Right forelimb (tissue), 1 donor: Measurements from ENCODE around the gene NFATC2IP.
"Not testable (repeated sequence)": the region's sequence is repeated elsewhere in the genome, so short reads cannot be mapped to it uniquely, and the experiment has no call there.

Experiments used
- DNase-seq: peaks from one replicate; pipeline ENCODE4 v3.0.0-alpha.2; 2018

NFATC2IP gene

DNA sequence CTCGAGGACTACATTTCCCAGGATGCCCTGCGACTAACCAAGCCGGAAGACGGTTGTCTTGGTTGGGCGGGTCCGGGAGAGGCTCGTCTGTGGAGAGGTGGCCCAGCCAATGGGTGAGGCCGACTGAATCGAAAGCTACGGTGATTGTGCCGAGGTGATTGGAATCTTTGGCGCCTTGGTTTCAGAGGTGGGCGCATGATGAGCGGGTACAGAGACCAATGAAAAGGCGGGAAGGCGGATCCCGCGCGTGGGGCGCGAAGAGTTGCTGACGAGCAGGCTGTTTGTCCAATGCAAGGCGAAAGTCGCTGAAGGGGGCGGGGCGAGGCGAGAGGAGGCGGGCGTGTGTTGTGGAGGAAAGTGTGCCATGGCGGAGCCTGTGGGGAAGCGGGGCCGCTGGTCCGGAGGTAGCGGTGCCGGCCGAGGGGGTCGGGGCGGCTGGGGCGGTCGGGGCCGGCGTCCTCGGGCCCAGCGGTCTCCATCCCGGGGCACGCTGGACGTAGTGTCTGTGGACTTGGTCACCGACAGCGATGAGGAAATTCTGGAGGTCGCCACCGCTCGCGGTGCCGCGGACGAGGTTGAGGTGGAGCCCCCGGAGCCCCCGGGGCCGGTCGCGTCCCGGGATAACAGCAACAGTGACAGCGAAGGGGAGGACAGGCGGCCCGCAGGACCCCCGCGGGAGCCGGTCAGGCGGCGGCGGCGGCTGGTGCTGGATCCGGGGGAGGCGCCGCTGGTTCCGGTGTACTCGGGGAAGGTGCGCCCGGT is at the start of gene NFATC2IP:
TSS of gene NFATC2IP (plus strand) at position 290 of the 762 bp plus-strand sequence. CDS start at position 365, 75 bp downstream.
- DNase-seq: peak; percentile 100

DNA sequence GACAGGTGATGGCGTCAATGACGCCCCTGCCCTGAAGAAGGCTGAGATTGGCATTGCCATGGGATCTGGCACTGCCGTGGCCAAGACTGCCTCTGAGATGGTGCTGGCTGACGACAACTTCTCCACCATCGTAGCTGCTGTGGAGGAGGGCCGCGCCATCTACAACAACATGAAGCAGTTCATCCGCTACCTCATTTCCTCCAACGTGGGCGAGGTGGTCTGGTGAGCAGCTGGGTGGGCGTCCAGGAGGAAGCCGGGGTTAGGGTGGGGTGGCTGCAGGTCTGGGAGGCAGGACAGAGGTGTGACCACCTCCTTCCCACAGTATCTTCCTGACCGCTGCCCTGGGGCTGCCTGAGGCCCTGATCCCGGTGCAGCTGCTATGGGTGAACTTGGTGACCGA is 48.9 kb upstream of the NFATC2IP start:
- no peak for DNase-seq

DNA sequence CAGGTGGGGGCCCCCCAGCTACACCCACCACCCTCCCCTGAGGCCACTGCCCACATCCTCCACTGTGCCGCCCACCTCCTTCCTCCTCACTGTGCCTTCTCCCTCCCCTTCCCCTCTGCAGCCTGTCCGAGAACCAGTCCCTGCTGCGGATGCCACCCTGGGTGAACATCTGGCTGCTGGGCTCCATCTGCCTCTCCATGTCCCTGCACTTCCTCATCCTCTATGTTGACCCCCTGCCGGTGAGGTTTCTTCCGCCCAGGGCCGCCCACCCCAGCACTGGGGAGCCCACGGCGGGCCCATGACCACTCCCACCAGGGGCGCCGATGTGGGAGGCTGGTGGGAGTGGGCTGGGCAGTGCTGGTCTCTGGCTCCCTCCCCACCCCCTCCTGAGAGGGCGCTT is 47.8 kb upstream of the NFATC2IP start:
- DNase-seq: no peak

DNA sequence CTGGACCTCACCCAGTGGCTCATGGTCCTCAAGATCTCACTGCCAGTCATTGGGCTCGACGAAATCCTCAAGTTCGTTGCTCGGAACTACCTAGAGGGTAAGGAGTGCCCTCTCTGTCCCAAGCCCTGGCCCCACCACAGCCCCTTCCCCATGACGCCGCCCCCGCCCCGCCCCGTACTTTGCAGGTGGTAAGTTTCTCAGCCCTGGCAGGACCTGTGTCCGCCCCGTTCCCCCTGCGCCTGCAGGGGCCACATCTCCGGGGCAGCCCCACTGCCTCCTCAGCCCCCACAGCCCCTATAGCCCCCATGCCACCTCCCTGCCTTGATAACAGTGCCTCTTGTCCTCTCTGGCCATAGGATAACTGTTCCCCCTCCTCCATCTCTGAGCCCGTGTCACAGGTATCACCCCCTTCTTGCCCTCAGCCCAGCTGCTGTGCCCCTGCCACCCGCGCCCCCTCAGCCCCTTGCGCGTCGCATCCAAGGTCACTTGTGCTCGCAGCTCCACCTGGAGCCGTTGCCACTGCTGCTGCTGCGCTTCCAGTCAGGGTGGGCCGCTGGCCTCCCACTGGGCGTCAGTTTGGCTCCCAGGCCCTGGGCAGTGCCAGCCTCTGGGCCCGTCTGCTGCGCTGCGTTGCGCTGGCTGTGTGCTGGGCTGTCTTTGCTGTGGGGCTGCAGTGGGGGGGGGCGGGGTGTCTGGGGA is 47.2 kb upstream of the NFATC2IP start:
- DNase-seq: no peak

DNA sequence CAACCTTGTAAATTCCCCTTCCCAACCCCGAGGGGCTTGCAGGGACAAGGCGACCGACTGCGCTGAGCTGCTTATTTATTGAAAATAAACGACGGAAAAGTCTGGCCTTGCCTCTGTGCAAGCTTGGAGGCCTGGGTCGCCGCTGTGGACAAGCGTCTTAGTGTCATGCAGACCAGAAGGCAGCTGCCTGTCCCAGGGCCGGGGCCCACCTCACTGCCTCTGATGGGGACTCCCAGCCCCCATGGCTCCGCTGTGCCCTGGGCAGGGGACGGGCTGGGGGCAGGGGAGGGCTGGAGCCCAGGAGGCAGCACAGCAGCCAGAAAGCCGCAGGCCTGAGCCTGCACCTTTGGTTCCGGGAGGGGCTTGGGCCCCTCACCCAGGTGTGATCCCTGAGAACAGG is 46.4 kb upstream of the NFATC2IP start:
- DNase-seq: no peak

DNA sequence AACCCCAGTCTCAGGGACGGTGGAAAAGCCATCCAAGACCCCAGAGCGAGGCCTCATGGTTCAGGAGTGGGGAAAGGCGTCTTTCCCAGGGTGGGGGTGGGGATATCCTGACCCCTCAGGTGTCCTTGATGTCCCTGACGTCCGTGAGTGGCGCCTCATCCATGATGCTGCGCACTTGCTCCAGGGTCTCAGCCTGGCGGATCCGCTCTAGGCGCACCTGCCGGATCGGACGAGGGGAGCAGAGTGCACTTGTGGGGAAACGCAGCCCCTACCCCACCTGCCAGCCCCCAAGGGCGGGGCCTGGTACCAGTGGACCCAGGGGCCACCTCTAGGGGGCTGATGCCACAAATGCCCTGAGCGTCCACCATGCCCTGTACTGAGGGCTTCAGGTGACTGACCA is 45.9 kb upstream of the NFATC2IP start:
- DNase-seq: no peak

DNA sequence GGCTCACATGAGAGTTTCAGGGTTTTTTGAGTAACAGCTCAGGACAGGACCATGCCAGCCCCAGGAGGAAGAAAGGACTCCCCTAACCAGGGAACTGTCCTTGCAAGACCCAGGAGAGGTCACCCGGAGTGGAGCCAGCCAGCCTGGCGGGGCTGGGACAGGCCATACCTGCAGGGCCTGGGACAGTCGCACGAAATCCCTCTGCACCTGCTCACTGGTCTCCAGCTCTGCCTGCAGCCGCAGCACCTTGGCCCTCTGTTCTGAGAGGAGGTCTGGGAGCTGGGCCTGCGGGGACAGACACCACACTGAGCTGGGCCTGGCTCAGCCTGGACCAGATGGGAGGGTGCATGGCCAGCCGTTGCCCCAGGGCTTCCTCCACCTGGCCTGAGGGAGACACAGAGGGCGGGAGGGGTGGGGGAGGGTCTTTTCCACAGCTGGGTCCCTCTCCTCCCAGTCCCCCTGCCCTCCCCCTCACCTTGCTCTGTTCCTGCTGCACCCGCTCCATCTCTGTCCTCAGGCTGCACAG is 45.4 kb upstream of the NFATC2IP start:
- no peak for DNase-seq

DNA sequence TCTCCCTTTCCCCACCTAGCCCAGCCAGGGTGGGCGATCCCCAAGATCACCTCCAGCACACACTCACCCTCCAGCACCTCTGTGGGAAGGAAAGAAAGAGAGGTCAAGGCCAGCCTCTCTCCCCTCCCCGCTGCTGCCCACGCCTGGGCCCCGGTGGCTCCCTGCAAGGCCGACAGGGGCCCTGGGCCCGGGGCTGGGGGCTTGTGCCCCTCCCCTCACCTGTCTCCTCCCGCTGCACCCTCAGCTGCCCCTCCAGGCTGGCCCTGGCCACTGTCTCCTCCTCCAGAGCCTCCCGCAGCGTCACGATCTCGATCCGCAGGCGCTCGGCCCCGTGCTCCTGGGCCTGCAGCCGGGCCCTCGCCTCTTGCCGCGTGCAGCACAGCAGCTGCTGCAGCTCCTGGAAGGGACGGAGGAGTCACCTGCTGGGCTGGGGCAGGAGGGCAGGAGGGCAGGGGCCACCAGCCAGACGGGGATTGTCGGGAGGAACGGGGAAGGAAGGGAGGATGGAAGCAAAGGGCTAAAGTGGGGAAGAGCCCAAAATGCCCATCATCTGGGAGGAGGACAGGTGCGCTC is 44.9 kb upstream of the NFATC2IP start:
- DNase-seq: no peak

DNA sequence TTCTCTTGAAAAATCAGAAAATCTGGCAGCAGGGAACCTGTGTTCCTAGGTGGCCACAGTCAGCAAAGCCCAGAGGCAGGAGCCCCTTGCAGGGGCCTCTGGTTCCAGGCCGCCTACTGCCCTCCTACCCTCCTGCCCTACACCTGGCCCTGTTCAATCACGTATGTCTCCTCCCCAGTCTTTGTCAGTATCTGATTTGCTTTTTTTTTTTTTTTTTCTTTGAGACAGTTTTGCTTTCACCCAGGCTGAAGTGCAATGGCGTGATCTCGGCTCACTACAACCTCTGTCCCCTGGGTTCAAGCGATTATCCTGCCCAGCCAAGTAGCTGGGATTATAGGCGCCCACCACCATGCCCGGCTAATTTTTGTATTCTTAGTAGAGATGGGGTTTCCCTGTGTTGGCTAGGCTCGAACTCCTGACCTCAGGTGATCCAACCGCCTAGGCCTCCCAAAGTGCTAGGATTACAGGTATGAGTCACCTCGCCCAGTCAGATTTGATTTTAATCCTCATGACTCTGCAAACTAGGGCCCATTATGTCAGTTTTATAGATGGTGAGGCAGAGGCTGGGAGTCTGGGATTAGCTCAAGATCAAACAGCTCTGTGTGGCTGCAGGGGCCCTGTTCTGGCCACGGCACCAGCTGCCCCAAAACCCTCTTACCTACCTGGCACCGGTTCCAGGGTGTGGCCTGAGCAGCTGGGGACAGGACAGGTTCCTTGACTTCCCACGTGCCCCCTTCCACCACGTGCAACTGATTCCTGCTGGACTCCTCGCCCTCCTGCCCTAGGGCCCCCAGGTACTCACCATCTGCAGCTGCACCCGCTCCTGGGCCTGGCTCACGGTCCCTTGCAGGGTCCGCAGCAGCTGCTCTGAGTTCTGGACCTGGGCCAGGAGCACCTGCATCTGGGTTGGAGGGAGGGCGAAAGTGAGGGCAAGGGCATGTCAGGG is 40.4 kb upstream of the NFATC2IP start:
- no peak for DNase-seq

DNA sequence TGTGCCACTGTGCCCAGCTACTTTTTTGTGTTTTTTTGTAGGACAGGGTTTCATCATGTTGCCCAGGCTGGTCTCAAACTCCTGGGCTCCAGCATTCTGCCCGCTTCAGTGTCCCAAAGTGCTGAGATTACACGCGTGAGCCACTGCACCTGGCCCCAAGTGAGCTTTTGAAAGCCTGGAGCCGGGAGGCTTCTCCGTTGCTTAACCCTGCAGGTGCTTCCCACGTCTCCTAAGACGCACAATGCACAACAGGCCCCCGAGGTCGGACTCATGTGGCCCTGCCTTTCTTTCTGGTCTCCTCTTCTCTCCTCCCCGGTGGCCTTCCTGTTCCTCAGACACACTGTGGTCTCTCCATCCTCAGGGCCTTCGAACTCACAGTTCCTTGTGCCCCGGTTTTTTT is 38.2 kb upstream of the NFATC2IP start:
- no peak for DNase-seq

DNA sequence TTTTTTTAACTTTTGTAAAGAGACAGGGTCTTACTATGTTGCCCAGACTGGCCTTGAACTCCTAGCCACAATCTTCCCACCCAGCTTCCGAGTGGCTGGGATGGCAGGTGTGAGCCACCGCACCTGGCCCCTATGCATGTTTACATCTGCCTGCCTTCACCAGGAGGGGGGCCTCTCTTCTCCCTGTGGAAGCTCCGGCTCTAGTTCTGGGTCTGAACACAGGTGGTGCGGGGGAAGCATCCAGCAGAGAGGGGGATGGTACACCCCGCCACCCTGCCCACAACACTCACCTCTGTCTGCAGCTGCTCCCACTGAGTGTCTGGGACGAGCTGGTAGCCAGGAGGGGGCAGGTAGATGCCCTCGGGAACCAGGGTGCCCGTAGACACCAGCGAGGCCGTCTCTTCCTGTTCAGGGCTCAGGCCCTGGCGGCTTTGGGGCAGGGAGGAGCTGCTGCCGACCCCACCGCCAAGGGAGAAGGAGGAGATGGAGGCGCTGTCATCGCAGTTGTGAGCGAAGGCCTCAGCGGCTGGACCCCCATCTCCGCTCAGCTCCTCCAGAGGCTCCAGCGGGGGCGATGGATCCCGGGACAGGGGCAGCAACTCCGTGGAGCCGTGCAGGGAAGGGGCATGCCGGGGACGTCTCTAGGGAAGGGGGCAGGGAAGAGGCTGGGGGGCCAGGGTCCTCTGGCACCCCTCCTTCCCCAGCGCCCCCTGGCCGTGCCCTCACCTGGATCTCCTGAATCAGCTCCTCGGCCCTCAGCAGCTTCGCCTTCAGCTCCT is 36.6 kb upstream of the NFATC2IP start:
- DNase-seq: no peak

DNA sequence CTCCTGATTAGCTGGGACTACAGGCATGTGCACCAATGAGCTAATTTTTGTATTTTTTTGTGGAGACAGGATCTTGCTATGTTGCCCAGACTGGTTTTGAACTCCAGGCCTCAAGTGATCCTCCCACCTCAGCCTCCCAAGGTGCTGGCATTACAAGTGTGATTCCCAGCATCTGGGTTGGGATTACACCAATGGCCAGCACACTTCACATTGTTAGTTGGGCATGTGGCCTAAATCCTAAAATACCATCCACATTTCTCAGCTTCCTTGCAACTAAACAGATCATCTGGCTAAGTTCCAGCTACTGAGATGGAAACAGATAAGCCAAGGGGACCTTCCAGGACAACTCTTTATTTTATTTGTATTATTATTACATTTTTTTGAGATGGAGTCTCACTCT is 35.6 kb upstream of the NFATC2IP start:
- no peak for DNase-seq

DNA sequence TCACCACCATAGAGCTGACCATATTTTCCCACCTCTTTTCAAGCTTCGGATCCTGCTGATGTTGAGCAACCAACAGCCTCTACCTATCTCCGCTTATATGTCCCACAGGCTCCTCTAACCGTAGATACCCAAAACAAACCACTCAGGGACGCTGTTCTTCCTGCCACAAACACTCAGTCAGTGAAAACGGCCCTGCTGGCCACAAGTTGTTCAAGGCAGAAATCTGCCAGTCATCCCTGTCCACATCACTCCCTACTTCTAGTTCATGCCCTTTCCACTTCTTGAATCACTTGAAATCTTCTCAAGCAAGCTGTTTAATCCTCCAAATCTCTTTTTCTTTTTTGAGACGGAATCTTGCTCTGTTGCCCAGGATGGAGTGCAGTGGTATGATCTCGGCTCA is 33.6 kb upstream of the NFATC2IP start:
- no peak for DNase-seq

DNA sequence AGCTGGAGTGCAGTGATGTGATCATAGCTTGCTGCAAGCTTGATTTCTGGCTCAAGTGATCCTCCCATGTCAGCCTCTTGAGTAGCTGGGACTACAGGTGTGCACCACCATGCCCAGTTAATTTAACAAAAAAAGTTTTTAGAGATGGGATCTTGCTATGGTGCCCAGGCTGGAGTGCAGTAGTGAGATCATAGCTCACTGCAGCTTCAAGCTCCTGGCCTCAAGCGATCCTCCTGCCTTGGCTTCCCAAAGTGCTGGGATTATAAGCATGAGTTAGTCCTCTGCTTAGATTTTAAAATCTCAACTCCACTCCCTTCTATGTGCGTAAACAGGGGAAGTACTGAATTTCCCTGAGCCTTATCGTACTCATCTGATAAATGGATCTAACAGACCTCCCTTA is 32.0 kb upstream of the NFATC2IP start:
- DNase-seq: no peak

DNA sequence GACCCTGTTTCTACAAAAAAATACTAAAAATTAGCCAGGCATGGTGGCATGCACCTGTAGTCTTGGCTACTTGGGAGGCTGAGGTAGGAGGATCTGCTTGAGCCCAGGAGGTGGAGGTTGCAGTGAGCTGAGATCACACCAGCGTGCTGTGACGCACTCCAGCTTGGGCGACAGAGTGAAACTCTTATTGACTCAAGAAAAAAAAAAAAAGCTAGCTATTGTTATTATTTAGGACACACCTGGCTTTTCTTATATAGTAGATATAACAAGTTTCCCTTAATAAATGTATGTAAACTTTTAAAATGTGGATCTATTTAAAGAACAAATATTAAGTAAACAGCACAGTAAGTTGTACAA is 27.5 kb upstream of the NFATC2IP start:
- no peak for DNase-seq

DNA sequence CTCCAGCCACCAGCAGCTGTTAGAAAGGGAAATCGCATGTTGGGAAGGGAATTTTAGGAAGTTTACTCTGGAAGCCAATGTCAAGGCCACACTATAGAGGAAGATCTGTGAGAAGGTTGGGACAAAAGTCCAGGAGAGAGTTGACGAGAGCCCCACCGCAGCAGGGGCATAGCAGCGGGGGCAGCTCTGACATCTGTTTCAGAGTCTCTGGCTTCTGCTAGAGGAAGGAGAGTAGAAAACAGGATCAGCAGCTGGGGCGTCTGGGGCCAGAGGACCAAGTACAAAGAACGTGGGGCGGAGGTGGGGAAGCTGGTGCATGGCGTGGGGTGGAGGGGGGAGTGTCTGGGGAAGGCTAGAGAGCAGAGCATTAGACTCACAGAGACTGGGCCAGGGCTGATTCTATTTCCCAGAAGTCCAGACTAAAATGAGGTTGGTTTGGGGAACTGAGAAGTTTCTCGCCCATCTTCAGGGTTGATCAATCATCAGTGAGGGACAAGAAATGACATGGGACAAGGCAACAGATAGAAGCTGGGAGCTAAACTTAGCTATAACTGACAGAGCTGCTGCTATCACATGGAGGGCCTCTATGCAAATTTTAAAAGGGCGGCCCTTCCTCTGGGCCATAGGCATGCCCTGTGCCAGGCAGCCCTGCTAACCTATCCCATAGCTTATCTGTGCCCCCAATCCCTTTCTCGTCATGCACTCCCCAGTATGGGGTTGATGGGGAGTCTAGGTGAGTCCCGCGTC is 26.9 kb upstream of the NFATC2IP start:
- no peak for DNase-seq

DNA sequence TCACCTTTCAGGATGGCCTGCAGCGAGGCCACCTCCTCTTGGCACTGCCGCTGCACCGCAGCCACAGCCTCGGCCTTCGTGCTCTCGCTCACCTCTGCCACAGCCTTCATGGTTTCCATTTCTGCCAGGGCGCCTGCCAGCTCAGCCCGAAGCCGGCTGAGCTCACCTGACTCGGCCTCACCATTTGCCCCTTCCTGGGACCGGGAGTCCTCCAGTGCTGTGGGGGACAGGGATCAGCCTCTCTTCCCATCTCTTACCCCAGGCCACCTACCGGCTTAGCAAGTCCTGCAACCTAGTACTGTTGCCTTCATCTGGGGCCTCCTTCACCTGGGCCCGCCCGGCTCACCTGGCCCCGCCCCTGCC is 26.4 kb upstream of the NFATC2IP start:
- no peak for DNase-seq

DNA sequence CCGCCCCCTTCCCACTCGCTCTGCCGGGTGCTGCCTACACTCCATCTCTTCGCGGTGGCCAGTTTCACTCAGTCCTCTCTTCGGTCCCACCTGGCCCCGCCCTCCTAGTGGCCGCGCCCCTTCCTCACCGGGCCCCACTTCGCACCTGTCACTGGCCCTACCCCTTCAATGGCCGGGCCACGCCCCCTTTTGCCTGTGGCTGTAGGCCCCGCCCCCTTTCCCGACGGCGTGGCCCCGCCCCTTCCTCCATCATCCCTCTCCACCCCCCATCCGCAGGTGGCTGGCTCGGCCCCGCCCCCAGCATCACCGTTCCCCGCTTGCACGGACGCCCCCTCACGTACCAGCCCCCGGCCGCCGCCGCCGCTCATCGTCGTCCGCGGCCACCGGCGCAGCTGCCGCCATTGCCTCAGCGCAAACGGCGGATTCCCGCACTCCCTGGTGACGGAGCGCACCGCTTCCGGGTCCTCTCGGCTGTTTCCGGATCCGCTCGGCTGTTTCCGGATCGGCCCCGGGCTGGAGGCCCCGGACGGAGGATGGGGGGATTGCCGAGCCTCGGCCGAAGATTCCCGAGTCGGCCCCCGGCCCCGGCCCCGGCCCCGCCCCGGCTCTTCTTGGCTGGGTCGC is 25.9 kb upstream of the NFATC2IP start, which contains the start of gene RABEP2:
TSS of gene RABEP2 (minus strand) at position 477 of the 624 bp plus-strand sequence. CDS start at position 402, 75 bp downstream.
- peak; percentile 99 for DNase-seq

DNA sequence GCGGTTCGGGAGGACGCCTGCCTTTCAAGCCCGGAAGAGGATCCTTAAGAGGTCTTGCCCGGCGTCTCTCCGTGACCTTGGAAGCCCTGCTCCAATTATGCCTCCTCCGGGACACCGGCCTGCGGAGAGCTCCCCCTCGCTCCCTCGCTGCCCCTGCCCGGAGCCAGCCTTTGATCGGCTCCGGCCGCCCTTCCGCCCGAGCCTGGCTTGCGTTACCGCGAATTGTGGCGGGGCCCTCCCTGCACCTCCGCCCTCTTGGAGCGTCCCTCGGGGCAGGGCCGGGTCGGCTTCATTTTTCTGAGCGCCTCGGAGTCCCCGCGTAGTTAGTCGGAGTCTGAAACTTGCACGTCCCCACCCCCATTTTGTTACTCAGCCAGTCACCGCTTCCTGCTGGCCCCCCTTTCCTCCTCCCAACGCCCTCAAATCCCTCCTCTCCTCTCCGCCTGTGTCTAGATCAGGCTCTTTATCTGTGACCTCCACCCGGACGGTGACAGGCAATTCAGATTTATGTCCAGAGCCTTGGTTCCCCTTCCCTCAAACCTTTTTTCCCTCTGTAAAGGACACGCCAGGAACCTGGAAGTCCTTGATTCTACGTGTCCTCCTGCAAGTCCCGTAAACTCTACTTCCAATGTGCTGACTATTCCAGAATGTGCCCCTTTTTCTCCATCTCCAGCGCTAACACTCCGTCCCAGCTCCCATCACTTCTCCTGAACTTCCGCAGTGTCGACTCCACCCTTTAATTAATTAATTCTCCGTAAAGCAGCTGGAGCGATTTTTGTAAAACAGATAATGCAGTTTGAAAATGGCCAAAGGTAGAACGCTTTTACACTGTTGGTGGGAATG is 25.1 kb upstream of the NFATC2IP start:
- no peak for DNase-seq

DNA sequence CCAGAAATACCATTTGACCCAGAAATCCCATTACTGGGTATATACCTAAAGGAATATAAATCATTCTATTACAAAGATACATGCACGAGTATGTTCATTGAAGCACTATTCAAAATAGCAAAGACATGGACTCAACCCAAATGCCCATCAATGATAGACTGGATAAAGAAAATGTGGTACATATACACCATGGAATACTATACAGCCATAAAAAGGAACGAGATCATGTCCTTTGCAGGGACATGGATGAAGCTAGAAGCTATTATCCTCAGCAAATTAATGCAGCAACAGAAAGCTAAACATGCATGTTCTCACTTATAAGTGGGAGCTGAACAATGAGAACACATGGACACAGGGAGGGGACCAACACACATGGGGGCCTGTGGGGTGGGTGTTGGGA is 24.5 kb upstream of the NFATC2IP start:
- not testable (repeated sequence) for DNase-seq
